ENCODE data around the gene AIRE.
"Not testable (repeated sequence)": the region's sequence is repeated elsewhere in the genome, so short reads cannot be mapped to it uniquely, and the experiment has no call there.

The AIRE gene

DNA sequence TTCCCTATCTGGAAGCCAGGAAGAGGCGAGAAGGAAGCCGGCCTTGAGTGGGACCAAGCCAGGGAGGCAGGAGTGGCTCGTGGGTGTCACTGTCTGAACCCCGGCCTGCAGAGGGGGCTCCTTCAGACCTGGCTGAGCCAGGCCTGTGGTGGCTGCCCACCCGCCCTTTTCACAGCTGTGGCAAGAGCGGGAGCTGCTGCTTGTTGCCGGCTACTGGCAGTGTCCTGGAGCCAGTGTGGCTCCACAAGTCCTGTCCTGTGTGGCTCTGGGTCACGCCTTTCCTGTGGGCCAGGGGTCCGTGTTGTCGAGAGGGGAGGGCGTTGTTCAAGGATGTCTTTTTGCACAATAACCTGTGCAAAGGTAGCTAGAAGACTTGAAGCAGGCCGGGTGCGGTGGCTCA lies 15.5 kb downstream of the AIRE start:
- H3K36me3 ChIP-seq (ENCODE audit: control insufficient read depth in 2 of 2, insufficient read depth in 2 of 2, low read length in 2 of 2): no peaks in the 10 kb centered on the region
- H3K9me3 ChIP-seq (ENCODE audit: control insufficient read depth in 2 of 2, low read length in 2 of 2): no peaks in the 10 kb centered on the region
- peaks cover 60% of the 10 kb centered on the region for H3K4me1 ChIP-seq (ENCODE audit: control insufficient read depth, insufficient read depth, low read length)
- H3K9ac ChIP-seq (ENCODE audit: low read length in 2 of 2): peak overlapping the region in 1 of 2 donors; percentile 75
- H3K27ac ChIP-seq (ENCODE audit: low read length): no peak overlapping the region
- peaks cover 0 to 1% of the 10 kb centered on the region in 2 donors for H3K27me3 ChIP-seq (ENCODE audit: control insufficient read depth in 1 of 2, insufficient read depth in 2 of 2, low read length in 2 of 2)
- H3K4me3 ChIP-seq (ENCODE audit: low read length in 2 of 2): peak overlapping the region; percentile 59 to 79

DNA sequence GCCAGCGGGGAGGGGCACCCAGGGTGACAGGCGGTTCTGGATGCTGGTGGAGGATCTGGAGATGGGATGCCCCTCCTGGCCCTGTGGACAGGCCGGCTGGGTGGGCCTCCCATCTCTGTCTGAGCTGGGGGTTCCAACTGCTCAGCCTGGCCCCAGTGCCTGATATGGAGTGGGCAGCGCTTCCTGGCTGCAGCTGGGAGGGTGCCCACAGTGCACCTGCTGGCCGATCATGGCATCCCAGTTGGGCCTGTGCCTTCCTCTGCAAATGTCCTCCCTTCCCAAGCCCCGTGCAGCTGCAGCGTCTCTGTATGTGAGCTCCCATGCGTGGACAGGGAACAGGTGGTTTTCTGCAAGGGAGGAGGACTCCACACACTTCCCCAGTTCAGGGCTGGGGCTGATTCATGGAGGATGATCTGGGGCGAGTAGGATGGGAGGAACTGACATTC lies 16.3 kb downstream of the AIRE start:
- Histone ChIP-seq H3K4me3 (ENCODE audit: low read length in 2 of 2) (no peak overlapping the region), H3K9me3 (ENCODE audit: control insufficient read depth in 2 of 2, low read length in 2 of 2) (no peaks in the 10 kb centered on the region), H3K27ac (ENCODE audit: low read length) (no peak overlapping the region), H3K36me3 (ENCODE audit: control insufficient read depth in 2 of 2, insufficient read depth in 2 of 2, low read length in 2 of 2) (peaks cover 0 to 4% of the 10 kb centered on the region in 2 donors), H3K27me3 (ENCODE audit: control insufficient read depth in 1 of 2, insufficient read depth in 2 of 2, low read length in 2 of 2) (no peaks in the 10 kb centered on the region), H3K4me1 (ENCODE audit: control insufficient read depth, insufficient read depth, low read length) (peaks cover 60% of the 10 kb centered on the region), H3K9ac (ENCODE audit: low read length in 2 of 2) (peak overlapping the region in 1 of 2 donors; percentile 5)

DNA sequence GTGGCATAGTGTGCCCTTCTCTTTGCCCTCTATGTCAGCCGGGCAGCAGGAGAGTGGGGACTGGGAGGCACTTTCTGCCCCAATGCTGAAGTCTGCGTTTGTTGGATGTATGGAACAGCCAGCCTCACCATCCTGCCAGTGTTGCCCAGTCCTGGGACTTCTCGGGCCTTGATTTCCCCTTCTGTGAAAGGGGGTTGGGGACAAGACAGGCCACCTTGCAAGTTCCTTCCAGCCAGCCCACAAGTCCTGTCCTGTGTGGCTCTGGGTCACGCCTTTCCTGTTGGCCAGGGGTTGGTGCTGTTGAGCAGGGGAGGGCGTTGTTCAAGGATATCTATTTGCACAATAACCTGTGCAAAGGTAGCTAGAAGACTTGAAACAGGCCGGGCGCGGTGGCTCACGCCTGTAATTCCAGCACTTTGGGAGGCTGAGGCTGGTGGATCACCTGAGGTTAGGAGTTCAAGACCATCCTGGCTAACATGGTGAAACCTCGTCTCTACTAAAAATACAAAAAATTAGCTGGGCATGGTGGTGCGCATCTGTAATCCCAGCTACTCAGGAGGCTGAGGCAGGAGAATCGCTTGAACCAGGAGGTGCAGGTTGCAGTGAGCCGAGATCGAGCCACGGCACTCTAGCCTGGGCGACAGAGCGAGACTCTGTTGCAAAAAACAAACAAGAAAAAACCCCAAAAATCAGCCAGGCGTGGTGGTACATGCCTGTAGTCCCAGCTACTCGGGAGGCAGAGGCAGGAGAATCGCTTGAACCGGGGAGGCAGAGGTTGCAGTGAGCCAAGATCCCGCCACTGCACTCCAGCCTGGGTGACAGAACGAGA lies 17.1 kb downstream of the AIRE start:
- not testable (repeated sequence) for H3K27ac ChIP-seq (ENCODE audit: low read length); H3K9ac ChIP-seq (ENCODE audit: low read length in 2 of 2)
- peaks cover 55% of the 10 kb centered on the region for H3K4me1 ChIP-seq (ENCODE audit: control insufficient read depth, insufficient read depth, low read length)

DNA sequence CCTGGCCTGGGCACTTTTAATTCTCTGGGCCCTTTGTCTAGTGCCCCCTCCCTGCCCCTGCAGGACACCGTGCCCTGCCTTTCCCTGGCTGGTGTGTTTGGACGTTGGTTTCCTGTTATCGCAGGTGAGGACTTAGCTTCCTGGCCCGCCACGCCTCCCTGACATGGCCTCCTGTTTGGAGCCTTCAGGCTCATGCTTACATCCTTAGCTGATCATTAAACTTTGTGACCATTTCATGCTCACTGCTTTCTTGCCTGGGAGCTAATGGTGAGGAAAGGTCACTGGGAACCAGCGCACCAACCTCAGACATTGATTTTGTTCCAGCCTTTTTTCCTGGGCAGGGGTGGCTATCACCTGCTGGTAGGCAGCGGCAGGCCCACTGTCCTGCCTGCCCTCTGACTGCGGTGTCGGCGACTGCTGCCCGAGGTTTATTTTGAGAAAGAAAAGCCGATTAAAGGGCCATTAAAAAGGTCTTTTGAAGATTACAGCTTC lies 17.9 kb downstream of the AIRE start:
- peaks cover 6% of the 10 kb centered on the region in 2 donors for H3K36me3 ChIP-seq (ENCODE audit: control insufficient read depth in 2 of 2, insufficient read depth in 2 of 2, low read length in 2 of 2)
- no peaks in the 10 kb centered on the region for H3K9me3 ChIP-seq (ENCODE audit: control insufficient read depth in 2 of 2, low read length in 2 of 2)
- no peak overlapping the region for H3K27ac ChIP-seq (ENCODE audit: low read length)
- H3K9ac ChIP-seq (ENCODE audit: low read length in 2 of 2): no peak overlapping the region
- H3K27me3 ChIP-seq (ENCODE audit: control insufficient read depth in 1 of 2, insufficient read depth in 2 of 2, low read length in 2 of 2): no peaks in the 10 kb centered on the region
- H3K4me3 ChIP-seq (ENCODE audit: low read length in 2 of 2): no peak overlapping the region
- H3K4me1 ChIP-seq (ENCODE audit: control insufficient read depth, insufficient read depth, low read length): peaks cover 55% of the 10 kb centered on the region

More for the DNA sequence above, 17.1 kb downstream of the AIRE start:
- H3K9me3 ChIP-seq (ENCODE audit: control insufficient read depth in 2 of 2, low read length in 2 of 2); H3K4me3 ChIP-seq (ENCODE audit: low read length in 2 of 2); H3K27me3 ChIP-seq (ENCODE audit: control insufficient read depth in 1 of 2, insufficient read depth in 2 of 2, low read length in 2 of 2); H3K36me3 ChIP-seq (ENCODE audit: control insufficient read depth in 2 of 2, insufficient read depth in 2 of 2, low read length in 2 of 2): not testable (repeated sequence)

DNA sequence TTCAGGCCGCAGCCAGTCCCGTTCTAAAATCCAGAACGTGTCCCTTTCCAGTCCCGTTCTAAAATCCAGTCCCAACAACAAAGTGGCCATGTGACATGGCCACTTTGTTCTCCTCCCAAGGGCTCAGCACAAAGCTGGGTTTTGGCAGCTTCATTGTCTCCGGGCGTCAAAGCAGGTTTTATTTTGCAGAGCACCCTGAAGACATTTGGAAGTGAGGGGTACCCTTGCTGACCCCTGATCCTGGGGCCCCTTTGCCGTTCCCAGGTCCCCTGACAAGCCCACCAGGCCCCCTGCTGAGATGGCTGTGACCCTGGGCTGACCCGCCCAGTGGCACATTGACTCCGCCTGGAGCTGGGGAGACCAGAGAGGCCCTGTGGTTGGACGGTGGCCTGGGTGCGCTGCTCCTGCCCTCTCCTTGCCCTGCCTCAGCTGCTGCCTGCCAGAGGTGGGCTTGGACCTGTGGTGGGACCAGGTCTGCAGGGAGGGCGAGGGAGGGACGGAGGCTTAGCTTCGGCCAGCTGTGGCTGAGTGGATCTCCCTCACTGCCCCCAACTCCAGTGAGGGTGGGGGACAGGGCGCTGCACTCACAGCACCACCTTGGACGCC lies 18.4 kb downstream of the AIRE start:
- Histone ChIP-seq H3K27me3 (ENCODE audit: control insufficient read depth in 1 of 2, insufficient read depth in 2 of 2, low read length in 2 of 2) (no peaks in the 10 kb centered on the region), H3K36me3 (ENCODE audit: control insufficient read depth in 2 of 2, insufficient read depth in 2 of 2, low read length in 2 of 2) (peaks cover 6% of the 10 kb centered on the region in 2 donors), H3K4me3 (ENCODE audit: low read length in 2 of 2) (no peak overlapping the region), H3K4me1 (ENCODE audit: control insufficient read depth, insufficient read depth, low read length) (peaks cover 53% of the 10 kb centered on the region), H3K9ac (ENCODE audit: low read length in 2 of 2) (no peak overlapping the region), H3K9me3 (ENCODE audit: control insufficient read depth in 2 of 2, low read length in 2 of 2) (no peaks in the 10 kb centered on the region), H3K27ac (ENCODE audit: low read length) (no peak overlapping the region)

DNA sequence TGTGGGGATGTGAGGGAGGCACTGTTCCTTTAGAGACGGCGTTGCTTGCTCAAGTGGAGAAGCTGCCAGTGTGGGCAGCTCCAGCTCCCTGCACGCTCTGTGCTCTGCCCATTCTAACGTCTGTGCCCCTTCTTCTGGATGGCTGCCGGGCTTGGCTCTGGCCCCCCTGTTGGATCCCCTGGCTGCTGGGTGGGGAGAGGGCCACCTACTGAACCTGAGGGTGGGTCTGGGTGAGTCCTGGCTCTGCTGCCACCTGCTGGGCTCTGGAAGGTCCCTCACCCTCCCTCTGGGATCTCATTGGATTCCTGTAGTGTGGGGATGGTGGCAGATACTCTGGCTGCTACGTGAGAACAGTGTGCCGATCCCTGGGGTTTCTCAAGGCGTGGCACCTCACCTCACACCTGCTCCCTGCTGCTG lies 19.2 kb downstream of the AIRE start:
- Histone ChIP-seq H3K36me3 (ENCODE audit: control insufficient read depth in 2 of 2, insufficient read depth in 2 of 2, low read length in 2 of 2) (peaks cover 6 to 7% of the 10 kb centered on the region in 2 donors), H3K27ac (ENCODE audit: low read length) (no peak overlapping the region), H3K4me3 (ENCODE audit: low read length in 2 of 2) (no peak overlapping the region), H3K9me3 (ENCODE audit: control insufficient read depth in 2 of 2, low read length in 2 of 2) (no peaks in the 10 kb centered on the region), H3K9ac (ENCODE audit: low read length in 2 of 2) (peak overlapping the region in 1 of 2 donors; percentile 13), H3K27me3 (ENCODE audit: control insufficient read depth in 1 of 2, insufficient read depth in 2 of 2, low read length in 2 of 2) (no peaks in the 10 kb centered on the region), H3K4me1 (ENCODE audit: control insufficient read depth, insufficient read depth, low read length) (peaks cover 48% of the 10 kb centered on the region)

DNA sequence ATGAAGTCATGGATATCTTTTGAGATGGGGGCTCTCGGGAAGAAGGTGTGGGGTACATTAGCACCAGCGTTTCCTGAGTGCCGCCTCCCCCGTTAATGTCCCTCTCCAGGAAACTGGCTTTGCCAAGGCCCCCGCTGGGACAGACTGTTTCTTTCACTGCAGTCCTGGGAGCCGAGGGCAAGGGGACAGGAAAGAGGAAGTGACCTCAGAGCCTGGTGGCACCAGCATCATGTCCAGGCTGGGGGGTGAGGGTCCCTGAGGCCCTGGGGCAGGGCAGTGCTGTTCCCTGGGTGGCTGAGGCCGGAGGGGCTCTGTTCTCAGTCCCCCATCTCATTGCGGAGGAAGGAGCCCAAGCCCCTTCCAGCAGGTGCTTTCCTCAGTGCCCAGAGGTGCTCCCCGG lies 20.0 kb downstream of the AIRE start:
- no peak overlapping the region for H3K9ac ChIP-seq (ENCODE audit: low read length in 2 of 2)
- no peaks in the 10 kb centered on the region for H3K9me3 ChIP-seq (ENCODE audit: control insufficient read depth in 2 of 2, low read length in 2 of 2)
- H3K4me1 ChIP-seq (ENCODE audit: control insufficient read depth, insufficient read depth, low read length): peaks cover 45% of the 10 kb centered on the region
- no peak overlapping the region for H3K27ac ChIP-seq (ENCODE audit: low read length)
- peaks cover 7 to 8% of the 10 kb centered on the region in 2 donors for H3K36me3 ChIP-seq (ENCODE audit: control insufficient read depth in 2 of 2, insufficient read depth in 2 of 2, low read length in 2 of 2)
- H3K27me3 ChIP-seq (ENCODE audit: control insufficient read depth in 1 of 2, insufficient read depth in 2 of 2, low read length in 2 of 2): no peaks in the 10 kb centered on the region
- no peak overlapping the region for H3K4me3 ChIP-seq (ENCODE audit: low read length in 2 of 2)

DNA sequence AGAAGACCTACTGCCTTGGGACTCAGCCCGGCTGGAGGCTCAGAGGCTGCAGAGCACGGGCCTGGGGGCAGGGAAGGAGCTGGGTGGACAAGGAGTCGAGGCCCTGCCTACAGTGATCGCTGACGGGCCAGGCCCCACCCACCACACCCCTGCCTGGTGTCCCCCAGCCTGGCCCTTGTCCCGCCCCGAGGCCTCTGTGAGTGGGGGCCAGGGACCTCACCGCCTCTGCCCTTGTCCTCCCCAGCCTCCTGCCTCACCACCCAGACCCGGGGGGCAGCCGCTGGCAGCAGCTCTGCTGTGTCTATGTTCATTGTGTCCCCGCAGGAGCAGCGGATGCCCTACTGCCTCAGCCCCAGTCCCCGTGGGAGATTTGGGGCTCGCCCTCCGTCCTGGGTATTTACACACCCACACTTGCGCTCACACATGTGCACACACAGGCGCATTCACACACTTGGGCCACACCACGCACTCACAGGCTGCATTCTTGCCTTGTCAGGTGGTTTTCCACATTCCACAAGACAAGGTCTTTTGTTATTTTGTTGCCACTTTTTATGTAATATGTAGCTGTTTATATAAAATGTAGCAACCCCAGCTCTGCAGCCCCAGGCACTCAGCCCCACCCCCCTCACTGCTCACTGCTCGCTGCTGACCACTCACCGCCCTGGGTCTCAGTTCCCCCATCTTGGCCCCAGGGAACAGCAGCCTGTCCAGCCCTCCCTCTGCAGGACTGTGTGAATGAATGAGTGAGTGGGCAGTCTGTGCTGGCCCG lies 21.4 kb downstream of the AIRE start:
- no peak overlapping the region for H3K9ac ChIP-seq (ENCODE audit: low read length in 2 of 2)
- no peak overlapping the region for H3K4me3 ChIP-seq (ENCODE audit: low read length in 2 of 2)
- no peaks in the 10 kb centered on the region for H3K9me3 ChIP-seq (ENCODE audit: control insufficient read depth in 2 of 2, low read length in 2 of 2)
- peaks cover 18 to 21% of the 10 kb centered on the region in 2 donors for H3K36me3 ChIP-seq (ENCODE audit: control insufficient read depth in 2 of 2, insufficient read depth in 2 of 2, low read length in 2 of 2)
- no peaks in the 10 kb centered on the region for H3K27me3 ChIP-seq (ENCODE audit: control insufficient read depth in 1 of 2, insufficient read depth in 2 of 2, low read length in 2 of 2)
- H3K4me1 ChIP-seq (ENCODE audit: control insufficient read depth, insufficient read depth, low read length): peaks cover 31% of the 10 kb centered on the region
- no peak overlapping the region for H3K27ac ChIP-seq (ENCODE audit: low read length)

DNA sequence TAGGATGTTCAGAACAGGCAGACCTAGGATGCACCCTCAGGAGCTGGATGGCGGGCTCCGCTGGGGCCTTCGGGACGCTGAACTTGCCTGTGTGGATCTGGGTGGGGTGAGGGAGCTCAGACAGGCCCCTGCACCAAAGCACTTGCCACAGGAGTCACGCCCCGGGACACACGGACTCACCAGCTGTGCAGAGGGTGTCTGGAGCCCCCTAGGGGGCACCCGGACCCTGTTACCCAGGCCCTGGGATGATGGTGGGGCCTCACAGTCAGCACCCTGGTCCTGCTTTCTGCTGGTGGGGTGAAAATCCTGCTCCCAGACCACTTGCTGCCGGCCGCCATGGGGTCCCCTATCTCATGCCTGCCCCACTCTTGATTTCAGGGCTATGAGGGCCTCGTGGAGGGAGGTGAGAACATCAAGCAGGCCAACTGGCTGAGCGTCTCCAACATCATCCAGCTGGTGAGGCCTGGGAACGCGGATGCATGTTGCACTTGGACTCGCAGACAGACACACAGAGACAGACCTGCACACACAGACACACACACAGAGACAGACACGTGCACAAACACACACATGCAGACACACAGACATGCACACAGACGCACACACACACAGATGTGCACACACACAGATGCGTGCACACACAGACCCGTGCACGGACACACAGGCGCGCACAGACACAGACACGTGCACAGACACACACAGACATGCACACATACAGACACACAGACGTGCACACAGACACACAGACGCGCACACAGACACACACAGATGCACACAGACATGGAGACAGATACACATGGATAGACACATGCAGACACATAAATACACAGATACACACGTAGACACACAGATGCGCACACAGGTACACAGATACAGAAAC lies 25.2 kb downstream of the AIRE start:
- Histone ChIP-seq H3K4me1 (ENCODE audit: control insufficient read depth, insufficient read depth, low read length) (peaks cover 1% of the 10 kb centered on the region), H3K9me3 (ENCODE audit: control insufficient read depth in 2 of 2, low read length in 2 of 2) (no peaks in the 10 kb centered on the region), H3K27ac (ENCODE audit: low read length) (no peak overlapping the region), H3K4me3 (ENCODE audit: low read length in 2 of 2) (no peak overlapping the region), H3K27me3 (ENCODE audit: control insufficient read depth in 1 of 2, insufficient read depth in 2 of 2, low read length in 2 of 2) (no peaks in the 10 kb centered on the region), H3K9ac (ENCODE audit: low read length in 2 of 2) (no peak overlapping the region), H3K36me3 (ENCODE audit: control insufficient read depth in 2 of 2, insufficient read depth in 2 of 2, low read length in 2 of 2) (peaks cover 18 to 39% of the 10 kb centered on the region in 2 donors)

DNA sequence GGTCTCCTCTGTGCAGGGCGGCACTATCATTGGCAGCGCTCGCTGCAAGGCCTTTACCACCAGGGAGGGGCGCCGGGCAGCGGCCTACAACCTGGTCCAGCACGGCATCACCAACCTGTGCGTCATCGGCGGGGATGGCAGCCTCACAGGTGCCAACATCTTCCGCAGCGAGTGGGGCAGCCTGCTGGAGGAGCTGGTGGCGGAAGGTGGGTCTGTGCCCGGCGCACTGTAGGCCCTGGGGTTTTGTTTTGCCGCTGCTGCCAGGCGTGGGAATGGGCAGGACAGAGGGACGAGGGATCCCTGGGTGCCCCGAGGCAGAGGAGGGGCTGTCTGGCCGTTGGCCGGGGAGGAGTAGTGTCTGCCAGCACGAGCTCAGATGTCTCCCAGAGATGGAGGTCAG lies 26.4 kb downstream of the AIRE start:
- Histone ChIP-seq H3K9ac (ENCODE audit: low read length in 2 of 2) (no peak overlapping the region), H3K36me3 (ENCODE audit: control insufficient read depth in 2 of 2, insufficient read depth in 2 of 2, low read length in 2 of 2) (peaks cover 18 to 45% of the 10 kb centered on the region in 2 donors), H3K9me3 (ENCODE audit: control insufficient read depth in 2 of 2, low read length in 2 of 2) (no peaks in the 10 kb centered on the region), H3K4me3 (ENCODE audit: low read length in 2 of 2) (no peak overlapping the region), H3K4me1 (ENCODE audit: control insufficient read depth, insufficient read depth, low read length) (no peaks in the 10 kb centered on the region), H3K27me3 (ENCODE audit: control insufficient read depth in 1 of 2, insufficient read depth in 2 of 2, low read length in 2 of 2) (no peaks in the 10 kb centered on the region), H3K27ac (ENCODE audit: low read length) (no peak overlapping the region)
